ENCODE data around the gene SDR42E1. TPM values are rescaled to one million over a fixed set of nuclear protein-coding genes. Genes with fewer than 3 reads are reported as not detected.

Gene SDR42E1
- total and polyA plus RNA-seq, 4 donors = 1.9 to 6.5 (median 3.3) TPM

DNA sequence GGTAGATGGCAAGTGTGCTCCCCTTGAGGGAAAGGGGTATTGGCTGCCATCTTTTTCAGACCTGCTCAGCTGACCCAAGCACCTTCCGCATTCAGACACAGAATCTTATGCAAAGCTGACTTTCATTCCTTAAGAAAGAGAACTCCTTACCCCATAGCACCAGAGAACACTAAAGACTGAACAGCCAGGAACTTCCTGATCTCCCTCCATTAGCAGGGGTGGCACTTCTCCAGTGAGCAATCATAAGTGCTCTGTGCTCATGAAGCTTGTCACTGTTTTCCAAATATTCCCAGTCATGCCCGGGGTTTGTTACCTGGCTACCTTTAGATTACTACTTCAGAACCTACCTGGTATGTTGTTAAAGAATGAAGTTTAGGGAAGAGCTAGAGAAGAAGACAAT lies 35.7 kb upstream of the SDR42E1 start:
- Histone ChIP-seq H3K4me3 (ENCODE audit: low read depth in 1 of 3, low read length in 3 of 3) (no peak overlapping the region), H3K36me3 (ENCODE audit: control insufficient read depth in 4 of 4, insufficient read depth in 3 of 4, low read depth in 1 of 4, low read length in 3 of 4) (no peaks in the 10 kb centered on the region), H3K4me1 (ENCODE audit: control insufficient read depth in 4 of 4, insufficient read depth in 4 of 4, low read length in 3 of 4) (peaks cover 12 to 74% (median 58%) of the 10 kb centered on the region in 4 donors), H3K27me3 (ENCODE audit: control insufficient read depth in 4 of 4, insufficient read depth in 4 of 4, low read length in 3 of 4) (no peaks in the 10 kb centered on the region), H3K27ac (ENCODE audit: low read depth in 1 of 2, low read length in 2 of 2) (no peak overlapping the region), H3K9me3 (ENCODE audit: control insufficient read depth in 4 of 4, low read length in 3 of 4) (no peaks in the 10 kb centered on the region), H3K9ac (ENCODE audit: low read depth in 1 of 2, low read length in 2 of 2) (no peak overlapping the region)
- no peak for DNase-seq (ENCODE audit: low spot score)
- WGBS = 78% methylated on average over 2 of the region's 2 CpGs
- no peak for TF ChIP-seq HNF4A (conservative IDR thresholded peaks at IDR 0.05)

DNA sequence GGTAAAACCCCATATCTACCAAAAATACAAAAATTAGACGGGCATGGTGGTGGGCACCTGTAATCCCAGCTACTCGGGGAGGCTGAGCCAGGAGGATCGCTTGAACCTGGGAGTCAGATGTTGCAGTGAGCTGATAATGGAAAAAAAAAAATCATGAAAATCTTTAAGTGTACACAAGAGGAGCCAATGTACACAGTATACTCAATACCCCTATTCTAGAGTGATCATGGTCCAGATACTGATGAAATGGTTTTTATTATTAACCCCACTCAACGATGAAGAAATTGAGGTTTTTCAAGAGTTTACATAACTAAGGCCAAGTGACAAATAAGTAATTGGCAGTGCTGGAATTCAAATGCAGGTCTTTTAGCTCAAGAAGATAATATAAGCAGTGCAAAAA lies 35.3 kb upstream of the SDR42E1 start:
- Histone ChIP-seq H3K27me3 (ENCODE audit: control insufficient read depth in 4 of 4, insufficient read depth in 4 of 4, low read length in 3 of 4) (no peaks in the 10 kb centered on the region), H3K36me3 (ENCODE audit: control insufficient read depth in 4 of 4, insufficient read depth in 3 of 4, low read depth in 1 of 4, low read length in 3 of 4) (no peaks in the 10 kb centered on the region), H3K4me3 (ENCODE audit: low read depth in 1 of 3, low read length in 3 of 3) (no peak overlapping the region), H3K9me3 (ENCODE audit: control insufficient read depth in 4 of 4, low read length in 3 of 4) (no peaks in the 10 kb centered on the region), H3K9ac (ENCODE audit: low read depth in 1 of 2, low read length in 2 of 2) (no peak overlapping the region), H3K4me1 (ENCODE audit: control insufficient read depth in 4 of 4, insufficient read depth in 4 of 4, low read length in 3 of 4) (peaks cover 9 to 70% (median 54%) of the 10 kb centered on the region in 4 donors), H3K27ac (ENCODE audit: low read depth in 1 of 2, low read length in 2 of 2) (no peak overlapping the region)
- TF ChIP-seq, protein P1, sequence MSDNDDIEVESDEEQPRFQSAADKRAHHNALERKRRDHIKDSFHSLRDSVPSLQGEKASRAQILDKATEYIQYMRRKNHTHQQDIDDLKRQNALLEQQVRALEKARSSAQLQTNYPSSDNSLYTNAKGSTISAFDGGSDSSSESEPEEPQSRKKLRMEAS (IDR thresholded peaks at IDR 0.05) = no peak
- TF ChIP-seq, protein P2, sequence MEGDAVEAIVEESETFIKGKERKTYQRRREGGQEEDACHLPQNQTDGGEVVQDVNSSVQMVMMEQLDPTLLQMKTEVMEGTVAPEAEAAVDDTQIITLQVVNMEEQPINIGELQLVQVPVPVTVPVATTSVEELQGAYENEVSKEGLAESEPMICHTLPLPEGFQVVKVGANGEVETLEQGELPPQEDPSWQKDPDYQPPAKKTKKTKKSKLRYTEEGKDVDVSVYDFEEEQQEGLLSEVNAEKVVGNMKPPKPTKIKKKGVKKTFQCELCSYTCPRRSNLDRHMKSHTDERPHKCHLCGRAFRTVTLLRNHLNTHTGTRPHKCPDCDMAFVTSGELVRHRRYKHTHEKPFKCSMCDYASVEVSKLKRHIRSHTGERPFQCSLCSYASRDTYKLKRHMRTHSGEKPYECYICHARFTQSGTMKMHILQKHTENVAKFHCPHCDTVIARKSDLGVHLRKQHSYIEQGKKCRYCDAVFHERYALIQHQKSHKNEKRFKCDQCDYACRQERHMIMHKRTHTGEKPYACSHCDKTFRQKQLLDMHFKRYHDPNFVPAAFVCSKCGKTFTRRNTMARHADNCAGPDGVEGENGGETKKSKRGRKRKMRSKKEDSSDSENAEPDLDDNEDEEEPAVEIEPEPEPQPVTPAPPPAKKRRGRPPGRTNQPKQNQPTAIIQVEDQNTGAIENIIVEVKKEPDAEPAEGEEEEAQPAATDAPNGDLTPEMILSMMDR (IDR thresholded peaks at IDR 0.05; ENCODE audit: low read depth, low read length, missing input control) = no peak
- peak; percentile 30 to 37 for TF ChIP-seq RXRA (IDR thresholded peaks at IDR 0.05)
- TF ChIP-seq NR2F2 (IDR thresholded peaks at IDR 0.05) = no peak
- no peak for TF ChIP-seq YY1 (IDR thresholded peaks at IDR 0.05)
- TF ChIP-seq GABPA (IDR thresholded peaks at IDR 0.05 in 1 of 2, conservative IDR thresholded peaks at IDR 0.05 in 1 of 2) = no peak
- TF ChIP-seq HNF4A (conservative IDR thresholded peaks at IDR 0.05) = peak; percentile 50 to 58
- TF ChIP-seq SP1 (IDR thresholded peaks at IDR 0.05) = no peak
- no peak for TF ChIP-seq FOXA2 (IDR thresholded peaks at IDR 0.05)
- TF ChIP-seq TAF1 (conservative IDR thresholded peaks at IDR 0.05) = no peak
- TF ChIP-seq HNF4G (IDR thresholded peaks at IDR 0.05) = no peak
- peak in 1 of 2 donors; percentile 11 for TF ChIP-seq JUND (IDR thresholded peaks at IDR 0.05)
- TF ChIP-seq, protein P3, sequence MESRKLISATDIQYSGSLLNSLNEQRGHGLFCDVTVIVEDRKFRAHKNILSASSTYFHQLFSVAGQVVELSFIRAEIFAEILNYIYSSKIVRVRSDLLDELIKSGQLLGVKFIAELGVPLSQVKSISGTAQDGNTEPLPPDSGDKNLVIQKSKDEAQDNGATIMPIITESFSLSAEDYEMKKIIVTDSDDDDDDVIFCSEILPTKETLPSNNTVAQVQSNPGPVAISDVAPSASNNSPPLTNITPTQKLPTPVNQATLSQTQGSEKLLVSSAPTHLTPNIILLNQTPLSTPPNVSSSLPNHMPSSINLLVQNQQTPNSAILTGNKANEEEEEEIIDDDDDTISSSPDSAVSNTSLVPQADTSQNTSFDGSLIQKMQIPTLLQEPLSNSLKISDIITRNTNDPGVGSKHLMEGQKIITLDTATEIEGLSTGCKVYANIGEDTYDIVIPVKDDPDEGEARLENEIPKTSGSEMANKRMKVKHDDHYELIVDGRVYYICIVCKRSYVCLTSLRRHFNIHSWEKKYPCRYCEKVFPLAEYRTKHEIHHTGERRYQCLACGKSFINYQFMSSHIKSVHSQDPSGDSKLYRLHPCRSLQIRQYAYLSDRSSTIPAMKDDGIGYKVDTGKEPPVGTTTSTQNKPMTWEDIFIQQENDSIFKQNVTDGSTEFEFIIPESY (IDR thresholded peaks at IDR 0.05) = no peak
- TF ChIP-seq, protein P4, sequence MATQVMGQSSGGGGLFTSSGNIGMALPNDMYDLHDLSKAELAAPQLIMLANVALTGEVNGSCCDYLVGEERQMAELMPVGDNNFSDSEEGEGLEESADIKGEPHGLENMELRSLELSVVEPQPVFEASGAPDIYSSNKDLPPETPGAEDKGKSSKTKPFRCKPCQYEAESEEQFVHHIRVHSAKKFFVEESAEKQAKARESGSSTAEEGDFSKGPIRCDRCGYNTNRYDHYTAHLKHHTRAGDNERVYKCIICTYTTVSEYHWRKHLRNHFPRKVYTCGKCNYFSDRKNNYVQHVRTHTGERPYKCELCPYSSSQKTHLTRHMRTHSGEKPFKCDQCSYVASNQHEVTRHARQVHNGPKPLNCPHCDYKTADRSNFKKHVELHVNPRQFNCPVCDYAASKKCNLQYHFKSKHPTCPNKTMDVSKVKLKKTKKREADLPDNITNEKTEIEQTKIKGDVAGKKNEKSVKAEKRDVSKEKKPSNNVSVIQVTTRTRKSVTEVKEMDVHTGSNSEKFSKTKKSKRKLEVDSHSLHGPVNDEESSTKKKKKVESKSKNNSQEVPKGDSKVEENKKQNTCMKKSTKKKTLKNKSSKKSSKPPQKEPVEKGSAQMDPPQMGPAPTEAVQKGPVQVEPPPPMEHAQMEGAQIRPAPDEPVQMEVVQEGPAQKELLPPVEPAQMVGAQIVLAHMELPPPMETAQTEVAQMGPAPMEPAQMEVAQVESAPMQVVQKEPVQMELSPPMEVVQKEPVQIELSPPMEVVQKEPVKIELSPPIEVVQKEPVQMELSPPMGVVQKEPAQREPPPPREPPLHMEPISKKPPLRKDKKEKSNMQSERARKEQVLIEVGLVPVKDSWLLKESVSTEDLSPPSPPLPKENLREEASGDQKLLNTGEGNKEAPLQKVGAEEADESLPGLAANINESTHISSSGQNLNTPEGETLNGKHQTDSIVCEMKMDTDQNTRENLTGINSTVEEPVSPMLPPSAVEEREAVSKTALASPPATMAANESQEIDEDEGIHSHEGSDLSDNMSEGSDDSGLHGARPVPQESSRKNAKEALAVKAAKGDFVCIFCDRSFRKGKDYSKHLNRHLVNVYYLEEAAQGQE (IDR thresholded peaks at IDR 0.05) = no peak
- 47% methylated on average over 4 of the region's 4 CpGs for WGBS
- no peak for DNase-seq (ENCODE audit: low spot score)
